ENCODE data around the gene CEMIP.
A peak's percentile ranks its signal among the peaks of the same experiment; 100 is the strongest.
"Not testable (repeated sequence)": the region's sequence is repeated elsewhere in the genome, so short reads cannot be mapped to it uniquely, and the experiment has no call there.

The CEMIP gene

GRCh38 chr15:80758130-80758745, 20.9 kb upstream of the CEMIP start:
- DNase-seq (ENCODE audit: low read depth) = no peak

- no peak for DNase-seq (ENCODE audit: low read depth)
These were observed 18.2 kb upstream of the CEMIP start for GRCh38 chr15:80760960-80761359.

GRCh38 chr15:80761754-80762153, 17.4 kb upstream of the CEMIP start:
- DNase-seq (ENCODE audit: low read depth) = no peak

GRCh38 chr15:80763235-80763634, 15.9 kb upstream of the CEMIP start:
- not testable (repeated sequence) for DNase-seq (ENCODE audit: low read depth)

- DNase-seq (ENCODE audit: low read depth) = no peak
These were observed 14.6 kb upstream of the CEMIP start for GRCh38 chr15:80764535-80764934.

- DNase-seq (ENCODE audit: low read depth) = no peak
These were observed 12.9 kb upstream of the CEMIP start for GRCh38 chr15:80766275-80766674.

GRCh38 chr15:80768158-80768557, 11.0 kb upstream of the CEMIP start:
- DNase-seq (ENCODE audit: low read depth) = no peak

GRCh38 chr15:80769153-80769828, 9.9 kb upstream of the CEMIP start:
- no peak for DNase-seq (ENCODE audit: low read depth)

GRCh38 chr15:80769829-80770705, 9.1 kb upstream of the CEMIP start:
- DNase-seq (ENCODE audit: low read depth) = no peak

- no peak for DNase-seq (ENCODE audit: low read depth)
These were observed 6.0 kb upstream of the CEMIP start for GRCh38 chr15:80773122-80773551.

- no peak for DNase-seq (ENCODE audit: low read depth)
These were observed 5.3 kb upstream of the CEMIP start for GRCh38 chr15:80773792-80774352.

GRCh38 chr15:80774486-80774885, 4.7 kb upstream of the CEMIP start:
- DNase-seq (ENCODE audit: low read depth) = no peak

GRCh38 chr15:80775338-80775737, 3.8 kb upstream of the CEMIP start:
- no peak for DNase-seq (ENCODE audit: low read depth)

GRCh38 chr15:80776420-80777045, 2.6 kb upstream of the CEMIP start:
- peak; percentile 47 for DNase-seq (ENCODE audit: low read depth)

- no peak for DNase-seq (ENCODE audit: low read depth)
These were observed 2.0 kb upstream of the CEMIP start for GRCh38 chr15:80777137-80777536.

- no peak for DNase-seq (ENCODE audit: low read depth)
These were observed 1.1 kb upstream of the CEMIP start for GRCh38 chr15:80777826-80778620.

GRCh38 chr15:80778621-80778963, 578 bp upstream of the CEMIP start:
- no peak for DNase-seq (ENCODE audit: low read depth)

- no peak for DNase-seq (ENCODE audit: low read depth)
These were observed 667 bp downstream of the CEMIP start for GRCh38 chr15:80779658-80780415.

- no peak for DNase-seq (ENCODE audit: low read depth)
These were observed 1.4 kb downstream of the CEMIP start for GRCh38 chr15:80780416-80781221.

- DNase-seq (ENCODE audit: low read depth) = no peak
These were observed 4.1 kb downstream of the CEMIP start for GRCh38 chr15:80783260-80783659.
